Renal cortex interstitium (tissue), 11 donors: Measurements from ENCODE around the gene AGBL1. TPM values are rescaled to one million over a fixed set of nuclear protein-coding genes. Genes with fewer than 3 reads are reported as not detected.

Experiments used
- DNase-seq, 11 donors: peaks; one replicate each; pipeline ENCODE4 v3.0.0-alpha.2; 2013; ENCODE audit warnings: low read depth in 9 of 11, low spot score in 4 of 11; ENCODE audit errors: extremely low read depth in 1 of 11
- polyA plus RNA-seq, 3 donors: library from polyadenylated mRNA; unstranded; fragments of 120-200 nt; gene quantifications; one replicate each; pipeline ENCODE4 v1.2.1, GENCODE V29; 2013; ENCODE audit not compliant: insufficient read length in 3 of 3

Gene AGBL1
- polyA plus RNA-seq, 3 donors, result 0.16 to 0.26 (median 0.17) TPM

GRCh38 chr15:86645925-86646500 is 566.3 kb downstream of the AGBL1 start:
- no peak for DNase-seq

- DNase-seq, result no peak
Measured at GRCh38 chr15:86647810-86648440, 568.3 kb downstream of the AGBL1 start.

- no peak for DNase-seq
Measured at GRCh38 chr15:86649277-86649676, 569.6 kb downstream of the AGBL1 start.

GRCh38 chr15:86650094-86650493 is 570.4 kb downstream of the AGBL1 start:
- DNase-seq, result no peak

GRCh38 chr15:86653344-86654197 is 573.9 kb downstream of the AGBL1 start:
- DNase-seq, result no peak

GRCh38 chr15:86654501-86654900 is 574.8 kb downstream of the AGBL1 start:
- DNase-seq, result no peak

GRCh38 chr15:86657305-86657704 is 577.6 kb downstream of the AGBL1 start:
- no peak for DNase-seq

GRCh38 chr15:86659724-86660411 is 580.2 kb downstream of the AGBL1 start:
- DNase-seq, result no peak

GRCh38 chr15:86661580-86661979 is 581.9 kb downstream of the AGBL1 start:
- DNase-seq, result no peak

GRCh38 chr15:86663304-86663703 is 583.6 kb downstream of the AGBL1 start:
- DNase-seq, result no peak

GRCh38 chr15:86663979-86664378 is 584.3 kb downstream of the AGBL1 start:
- no peak for DNase-seq

GRCh38 chr15:86664581-86664980 is 584.9 kb downstream of the AGBL1 start:
- DNase-seq, result no peak

GRCh38 chr15:86676002-86676401 is 596.3 kb downstream of the AGBL1 start:
- no peak for DNase-seq

- no peak for DNase-seq
Measured at GRCh38 chr15:86677278-86677677, 597.6 kb downstream of the AGBL1 start.

GRCh38 chr15:86685263-86685662 is 605.6 kb downstream of the AGBL1 start:
- no peak for DNase-seq

GRCh38 chr15:86689006-86689405 is 609.3 kb downstream of the AGBL1 start:
- DNase-seq, result no peak

- peak in 10 of 11 donors; percentile 7 to 40 (median 18) for DNase-seq
Measured at GRCh38 chr15:86690566-86690965, 610.9 kb downstream of the AGBL1 start.

GRCh38 chr15:86691091-86691663 is 611.5 kb downstream of the AGBL1 start:
- peak in 1 of 11 donors; percentile 5 for DNase-seq

GRCh38 chr15:86700864-86701610 is 621.4 kb downstream of the AGBL1 start:
- DNase-seq, result no peak
